Measurements from ENCODE around the gene ADAMTSL2. TPM values are rescaled to one million over a fixed set of nuclear protein-coding genes. Genes with fewer than 3 reads are reported as not detected.

The ADAMTSL2 gene
- total RNA-seq = 4.7 and 8.1 TPM in 2 replicates
- polyA plus RNA-seq (2012) = 8.8 TPM

DNA sequence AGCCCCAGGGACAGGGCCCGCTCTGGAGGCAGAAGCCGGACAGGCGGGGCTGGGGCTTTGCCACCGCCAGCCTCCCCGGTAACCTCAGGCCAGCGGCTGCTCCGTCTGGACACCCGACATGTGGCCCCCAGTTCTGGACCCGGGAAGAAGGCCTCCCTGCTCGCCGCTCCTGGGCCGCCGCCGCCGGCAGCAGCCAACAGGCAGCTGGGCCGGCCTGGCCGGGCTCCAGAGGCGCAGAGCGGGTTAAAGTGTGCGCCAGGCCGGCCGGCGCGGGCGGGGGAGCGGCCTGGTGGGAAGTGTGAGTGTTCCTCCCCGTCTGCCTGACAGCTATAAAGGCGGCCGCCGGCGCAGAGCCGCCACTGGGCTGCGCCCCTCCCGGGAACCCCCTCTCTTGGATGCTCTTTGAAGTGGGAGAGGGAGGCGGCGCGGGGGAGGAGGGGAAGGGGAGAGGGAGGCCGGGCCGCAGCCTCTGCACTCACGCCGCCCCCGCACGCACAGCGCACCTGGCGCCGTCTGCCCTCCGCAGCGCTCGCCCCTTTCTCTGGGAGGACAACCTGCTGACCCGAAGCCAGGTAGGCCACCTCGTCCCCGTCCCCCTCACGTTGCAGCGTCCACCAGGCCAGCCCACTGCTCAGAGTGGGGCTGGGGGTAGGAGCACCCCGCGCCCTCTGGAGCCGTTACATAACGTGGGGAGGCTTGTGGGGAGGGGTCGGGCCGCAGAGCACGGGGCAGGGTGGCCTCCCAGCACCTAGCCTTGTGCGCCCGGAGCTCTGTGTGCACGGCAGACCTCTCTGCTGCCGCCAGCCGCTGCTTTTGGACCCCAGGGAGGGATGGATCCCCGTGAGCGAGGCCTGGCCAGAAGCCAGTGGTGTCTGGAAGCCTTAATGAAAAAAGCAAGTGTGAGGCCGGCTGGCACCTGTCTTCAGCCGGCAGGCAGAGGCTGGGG, at the start of gene ADAMTSL2:
TSS of gene ADAMTSL2 (plus strand) at position 359 of the 946 bp plus-strand sequence. CDS start 2,009 bp downstream, outside the sequence.
- DNase-seq (ENCODE audit: low read depth) = peak; percentile 84

DNA sequence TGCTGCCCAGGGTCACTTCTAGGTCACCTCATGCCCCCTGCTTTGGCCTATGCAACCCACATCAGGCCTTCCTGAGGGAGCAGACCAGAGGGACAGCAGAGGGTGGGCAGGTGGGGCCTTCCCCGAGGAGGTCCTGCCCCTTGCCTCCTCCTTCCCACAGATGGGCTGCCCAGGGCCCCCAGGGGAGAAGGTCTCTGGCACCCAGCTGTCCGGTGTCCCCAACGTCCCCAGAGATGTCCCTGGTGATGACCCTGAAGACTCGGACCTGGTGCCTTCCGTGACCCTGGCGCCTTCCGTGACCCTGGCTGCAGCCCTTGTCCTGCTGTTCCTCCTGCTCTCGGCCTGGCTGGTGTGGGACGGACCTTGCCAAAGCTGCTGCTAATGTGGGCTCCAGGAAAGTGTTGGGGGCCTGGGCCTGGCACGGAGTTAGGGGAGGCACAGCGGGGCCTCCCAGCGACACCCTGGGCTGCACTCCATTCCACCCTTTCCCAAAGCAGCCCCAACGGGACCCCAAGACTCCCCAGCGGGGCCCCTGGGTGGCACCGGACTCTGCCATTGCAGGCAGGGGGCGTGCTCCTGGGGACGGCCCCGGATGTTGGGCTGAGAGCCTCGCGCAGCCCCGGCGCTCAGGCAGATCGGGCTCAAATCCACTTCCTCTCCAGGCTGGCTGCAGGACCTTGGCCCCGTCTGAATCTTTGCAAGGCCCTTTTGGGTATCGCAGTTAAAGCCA, 48.8 kb upstream of the ADAMTSL2 start:
- DNase-seq (ENCODE audit: low read depth) = no peak

GRCh38 chr9:133487331-133487725, 47.2 kb upstream of the ADAMTSL2 start:
- DNase-seq (ENCODE audit: low read depth) = no peak

DNA sequence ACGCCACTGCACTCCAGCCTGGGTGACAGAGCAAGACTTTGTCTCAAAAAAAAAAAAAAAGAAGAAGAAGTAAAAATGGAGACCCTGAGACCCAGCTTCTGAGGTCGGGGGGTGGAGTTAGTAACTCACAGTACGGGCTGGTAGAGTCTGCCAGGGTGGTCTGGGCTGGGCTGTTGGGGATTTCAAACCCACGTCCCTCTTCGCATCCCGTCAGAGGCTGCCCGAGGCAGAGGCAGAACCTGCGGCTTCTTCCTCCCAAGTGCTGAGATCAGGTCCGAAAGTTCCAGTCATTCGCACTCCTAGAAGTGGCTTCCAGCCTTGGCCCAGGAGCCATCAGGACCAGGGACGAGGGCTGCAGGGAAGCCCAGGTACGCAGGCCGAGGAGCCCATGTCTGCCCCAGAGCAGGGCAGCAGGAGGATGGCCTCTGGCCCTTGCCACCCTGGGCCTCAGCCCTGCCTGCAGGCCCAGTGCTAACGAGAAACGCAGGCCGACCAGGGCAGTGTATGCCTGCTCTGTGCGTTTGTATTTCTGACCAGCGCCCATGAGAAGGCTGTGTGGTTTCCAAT, 45.7 kb upstream of the ADAMTSL2 start:
- no peak for DNase-seq (ENCODE audit: low read depth)

DNA sequence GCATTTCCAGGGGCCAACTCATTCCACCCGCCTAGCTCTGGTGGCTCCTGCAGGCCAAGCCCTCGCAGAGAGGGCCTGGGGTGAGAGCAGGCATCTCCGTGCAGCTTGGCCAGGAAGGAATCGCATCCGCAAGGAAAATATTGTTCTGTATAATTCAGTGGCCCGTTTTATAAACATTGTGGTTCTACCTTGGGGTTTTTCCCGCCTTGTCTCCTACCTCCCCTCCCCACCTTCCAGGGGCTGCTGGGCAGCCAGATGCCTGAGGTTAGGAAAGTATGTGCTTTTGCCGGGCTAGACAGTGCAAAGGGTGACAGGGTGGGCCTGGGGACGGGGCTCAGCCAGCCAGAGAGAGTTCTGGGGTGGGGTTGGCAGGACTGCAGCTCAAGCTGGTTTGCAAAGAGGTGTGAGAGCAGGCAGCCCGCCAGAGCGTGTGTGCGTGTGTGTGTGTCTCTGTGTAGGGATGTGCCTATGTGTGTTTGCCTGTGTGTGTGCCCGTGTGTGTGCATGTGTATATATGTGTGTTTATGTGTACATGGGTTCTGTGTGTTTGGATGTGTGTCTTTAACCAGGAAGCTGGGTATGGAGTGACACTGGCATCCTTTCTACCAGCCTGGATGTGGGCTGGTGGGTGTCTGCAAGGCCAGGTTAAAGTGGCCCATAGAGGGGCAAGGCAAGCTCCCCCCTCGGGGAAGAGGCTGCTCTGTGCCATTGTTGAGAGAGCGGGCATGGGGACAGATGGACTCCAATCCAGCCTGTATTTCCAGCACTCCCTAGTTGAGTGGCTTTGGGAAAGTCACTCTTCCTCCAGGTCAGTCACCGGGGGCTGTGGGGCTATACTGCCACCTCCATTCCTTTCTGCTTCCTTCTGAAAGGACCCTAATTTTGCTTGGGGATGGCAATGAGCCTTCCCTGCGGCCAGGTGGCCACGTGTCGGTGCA, 45.0 kb upstream of the ADAMTSL2 start:
- no peak for DNase-seq (ENCODE audit: low read depth)

GRCh38 chr9:133490201-133490681, 44.3 kb upstream of the ADAMTSL2 start:
- no peak for DNase-seq (ENCODE audit: low read depth)

- no peak for DNase-seq (ENCODE audit: low read depth)
These were observed 43.4 kb upstream of the ADAMTSL2 start for GRCh38 chr9:133490865-133491655.

DNA sequence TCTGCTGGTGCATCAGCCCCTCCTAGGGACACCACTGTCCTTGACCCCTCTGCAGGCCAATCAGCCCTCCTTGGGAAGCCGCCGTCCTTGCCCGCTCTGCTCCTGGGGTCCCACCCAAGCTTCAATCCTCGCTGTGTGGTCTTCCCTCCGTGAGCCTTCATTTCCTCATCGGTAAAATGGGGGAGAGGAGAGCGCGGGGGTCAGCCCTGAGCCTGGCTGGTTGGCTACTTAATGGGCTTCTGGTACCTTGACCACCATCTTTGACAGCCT, 42.9 kb upstream of the ADAMTSL2 start:
- no peak for DNase-seq (ENCODE audit: low read depth)

GRCh38 chr9:133492061-133493021, 42.2 kb upstream of the ADAMTSL2 start:
- peak; percentile 95 for DNase-seq (ENCODE audit: low read depth)

DNA sequence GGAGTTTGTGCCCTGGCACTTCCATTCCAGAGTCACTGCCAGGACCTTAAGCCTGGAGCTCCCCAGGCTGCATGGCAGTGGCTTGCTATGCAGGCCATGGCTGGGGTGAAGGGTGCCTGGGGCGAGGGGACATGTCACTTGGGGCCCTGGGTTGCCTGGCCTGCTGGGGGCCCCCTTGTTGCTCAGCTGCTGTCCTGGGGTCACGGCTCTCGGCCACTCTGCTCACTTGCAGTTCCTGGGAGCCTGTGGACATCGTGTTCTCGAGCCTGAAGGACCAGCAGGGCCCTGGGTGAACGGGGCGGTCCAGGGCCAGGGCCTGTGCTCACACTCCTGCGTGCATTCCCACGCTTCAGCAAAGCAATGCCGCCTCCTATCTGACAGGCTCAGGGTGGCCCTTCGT, 41.1 kb upstream of the ADAMTSL2 start:
- DNase-seq (ENCODE audit: low read depth) = no peak

DNA sequence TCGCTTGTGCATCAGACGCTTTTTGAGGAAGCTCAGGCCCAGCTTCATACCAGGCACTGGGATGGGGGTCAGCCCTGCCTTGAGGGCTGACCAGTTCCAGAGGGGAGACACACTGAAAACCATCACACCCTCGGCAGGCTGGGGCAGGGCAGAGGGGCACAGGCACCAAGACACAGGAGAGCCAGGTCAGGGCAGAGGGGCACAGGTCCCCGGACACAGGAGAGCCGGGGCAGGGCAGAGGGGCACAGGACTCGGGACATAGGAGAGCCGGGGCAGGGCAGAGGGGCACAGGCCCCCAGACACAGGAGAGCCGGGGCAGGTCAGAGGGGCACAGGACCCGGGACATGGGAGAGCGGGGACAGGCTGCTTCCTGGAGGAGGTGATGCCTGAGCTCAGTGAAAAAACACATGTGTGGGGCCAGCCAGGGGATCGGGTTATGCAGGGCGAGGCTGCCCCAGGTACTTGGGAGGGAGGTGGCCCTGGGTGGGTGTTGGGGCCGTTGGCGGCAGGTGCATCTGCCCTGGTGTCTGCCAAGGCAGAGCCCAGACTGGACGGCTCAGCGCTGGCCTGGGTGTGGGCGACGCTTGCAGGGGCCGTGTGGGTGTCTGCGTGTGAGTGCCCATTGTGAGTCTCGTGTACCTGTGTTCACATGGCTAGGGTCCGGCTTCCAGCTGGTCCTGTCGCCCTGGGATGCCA, 40.5 kb upstream of the ADAMTSL2 start:
- no peak for DNase-seq (ENCODE audit: low read depth)

DNA sequence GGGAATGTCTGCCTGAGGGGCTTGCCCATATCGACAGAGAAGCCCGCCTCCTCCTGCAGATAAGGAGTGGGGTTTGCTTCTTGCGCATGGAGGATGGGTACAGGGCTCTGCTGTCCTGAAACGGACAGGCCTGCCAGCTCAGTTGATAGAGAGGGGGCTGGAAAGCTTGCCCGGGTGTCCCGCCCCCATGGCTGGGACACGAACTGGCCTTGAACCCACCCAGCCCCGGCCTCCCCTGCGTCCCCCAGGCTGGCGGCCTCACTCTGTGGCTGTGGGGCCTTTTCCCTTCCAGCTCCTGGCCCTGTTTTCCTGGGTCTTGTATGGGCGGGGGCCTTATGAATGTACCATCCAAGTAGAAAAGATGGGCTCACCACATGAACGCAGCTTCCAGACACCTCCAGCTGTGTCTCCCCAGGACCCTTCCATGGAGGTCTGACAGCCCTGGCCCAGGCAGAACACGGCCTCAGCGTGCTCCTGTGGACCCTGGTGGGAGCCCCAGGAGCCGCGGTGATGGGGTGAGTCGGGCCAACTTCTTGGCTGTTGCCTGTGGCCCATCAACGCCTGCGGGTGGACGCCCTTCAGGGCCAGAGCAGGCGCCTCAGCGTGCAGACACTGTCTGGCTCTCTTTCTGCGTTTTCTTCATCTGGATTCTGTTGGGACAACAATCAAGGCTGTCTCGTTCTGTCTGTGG, 39.7 kb upstream of the ADAMTSL2 start:
- DNase-seq (ENCODE audit: low read depth) = no peak

GRCh38 chr9:133495327-133496293, 38.9 kb upstream of the ADAMTSL2 start:
- no peak for DNase-seq (ENCODE audit: low read depth)

- DNase-seq (ENCODE audit: low read depth) = no peak
These were observed 37.4 kb upstream of the ADAMTSL2 start for GRCh38 chr9:133496861-133497842.

All from myocyte (in vitro differentiated cells).